ENCODE data around the gene ZNF318.
"Not testable (repeated sequence)": the region's sequence is repeated elsewhere in the genome, so short reads cannot be mapped to it uniquely, and the experiment has no call there.

Gene ZNF318

DNA sequence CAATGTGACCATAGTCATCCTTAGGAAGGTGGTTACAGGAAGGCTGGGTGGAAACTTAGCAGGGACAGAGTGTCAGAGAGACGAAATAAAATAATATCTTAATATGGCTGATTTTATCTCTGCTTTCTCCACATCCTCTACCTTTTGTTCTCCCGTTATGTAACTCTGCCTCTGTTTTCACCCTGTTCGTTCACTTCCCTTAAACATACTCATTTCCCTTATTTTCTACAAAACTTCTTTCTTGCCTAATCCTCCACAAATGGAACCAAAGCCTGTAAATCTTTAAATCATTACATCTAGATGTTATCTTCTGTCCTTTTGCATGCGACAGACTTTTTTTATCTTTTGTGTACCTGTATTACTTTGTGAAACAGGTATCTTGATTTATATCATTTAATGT is 37.6 kb downstream of the ZNF318 start:
- DNase-seq, result no peak

GRCh38 chr6:43331470-43331869 is 38.0 kb downstream of the ZNF318 start:
- no peak for DNase-seq

GRCh38 chr6:43328528-43328927 is 40.9 kb downstream of the ZNF318 start:
- no peak for DNase-seq

DNA sequence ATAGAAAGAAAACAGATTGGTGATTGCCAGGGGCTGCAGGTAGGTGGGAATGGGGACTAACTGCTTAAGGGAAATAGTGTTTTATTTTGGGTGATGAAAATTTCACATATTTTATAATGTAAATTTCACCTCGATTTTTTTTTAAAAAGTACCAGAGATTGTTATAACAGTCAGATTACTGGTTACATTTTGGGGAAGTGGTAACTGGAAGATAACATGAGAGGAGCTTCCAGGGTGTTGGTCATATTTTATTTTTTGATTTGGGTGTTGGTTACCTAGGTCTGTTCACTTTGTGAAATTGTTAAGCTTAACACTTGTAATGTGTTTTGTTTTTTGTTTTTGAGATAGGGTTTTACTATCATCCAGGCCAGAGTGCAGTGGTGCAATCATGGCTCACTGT is 43.6 kb downstream of the ZNF318 start:
- DNase-seq, result no peak

DNA sequence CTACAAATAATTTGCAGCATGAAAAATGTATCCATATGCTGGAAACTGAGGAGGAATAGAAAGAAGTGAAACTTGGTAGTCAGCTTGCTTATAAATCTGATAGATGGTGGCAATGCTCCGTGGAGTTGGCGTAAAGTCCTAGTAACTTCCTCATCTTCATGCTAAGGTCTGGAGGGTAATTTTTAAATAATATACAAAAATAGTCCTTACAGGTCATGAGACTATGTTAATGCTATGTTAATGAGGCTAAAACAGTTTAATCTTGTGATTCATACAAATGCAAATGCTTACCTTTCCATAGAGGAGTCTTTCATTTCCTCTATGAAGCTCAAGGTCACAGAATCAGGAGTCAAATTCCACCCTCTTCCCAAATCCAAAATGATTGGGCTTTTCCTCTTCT is 51.4 kb downstream of the ZNF318 start:
- no peak for DNase-seq

DNA sequence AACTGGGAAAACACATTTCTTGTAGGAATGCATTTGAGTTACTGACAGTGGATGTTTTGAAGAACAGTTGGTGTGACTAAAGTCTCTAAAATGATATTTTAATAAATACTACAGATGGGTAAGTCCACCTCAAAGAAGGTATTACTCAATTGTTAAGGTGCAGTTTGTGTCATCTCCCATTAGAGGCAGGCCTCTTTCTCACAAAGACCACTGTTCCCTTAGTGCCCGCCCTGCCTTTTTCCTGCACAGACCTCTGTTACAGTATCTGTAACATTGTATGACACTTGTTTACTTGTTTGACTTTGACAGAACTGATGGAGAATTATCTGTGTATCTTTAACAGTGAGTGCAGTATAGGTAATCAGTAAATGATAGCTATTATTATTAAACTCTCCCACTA is 55.6 kb downstream of the ZNF318 start:
- DNase-seq, result no peak

DNA sequence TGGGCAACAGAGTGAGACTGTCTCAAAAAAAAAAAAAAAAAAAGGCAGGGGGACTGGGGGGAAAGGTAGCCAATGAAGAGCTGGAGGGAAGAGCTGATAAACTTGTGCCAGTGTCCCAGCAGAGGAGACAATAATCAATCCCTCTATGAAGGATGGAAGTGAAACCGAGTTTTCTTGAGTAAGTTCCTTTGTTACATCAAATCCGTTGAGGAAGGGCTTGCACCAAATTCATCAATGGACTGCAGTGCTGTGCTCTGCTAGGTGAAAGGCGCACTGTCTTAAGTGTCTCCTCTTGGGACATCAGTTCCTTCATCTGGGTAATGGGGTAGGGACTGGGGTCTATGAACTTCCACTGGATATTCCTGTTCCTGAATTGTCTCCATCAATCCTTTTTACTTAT is 57.8 kb downstream of the ZNF318 start:
- DNase-seq, result no peak

GRCh38 chr6:43310624-43311023 is 58.8 kb downstream of the ZNF318 start:
- DNase-seq, result no peak

DNA sequence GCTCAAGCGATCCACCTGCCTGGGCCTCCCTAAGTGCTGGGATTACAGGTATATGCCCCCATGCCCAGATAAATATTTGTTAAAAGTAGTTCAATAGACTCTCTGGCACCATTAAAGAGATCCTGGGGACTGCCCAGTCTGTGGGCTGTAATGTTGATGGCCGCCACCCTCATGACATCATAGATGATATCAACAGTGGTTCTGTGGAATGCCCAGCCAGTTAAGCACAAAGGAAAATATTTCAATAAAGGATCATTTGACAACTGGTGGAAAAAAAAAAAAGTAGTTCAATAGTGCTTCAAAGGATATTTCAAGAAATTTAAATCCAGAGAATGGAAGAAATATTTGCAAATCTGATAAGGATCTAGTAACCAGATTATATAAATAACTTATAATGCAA is 59.3 kb downstream of the ZNF318 start:
- DNase-seq, result no peak

GRCh38 chr6:43308990-43309477 is 60.4 kb downstream of the ZNF318 start:
- DNase-seq, result no peak

- peak; percentile 58 for DNase-seq
Observed at GRCh38 chr6:43308101-43308989, 61.1 kb downstream of the ZNF318 start, which contains the start of gene CRIP3. Gene CRIP3, minus strand, starts transcription at chr6:43308826. Its CDS starts 34 bp downstream, at chr6:43308792.

DNA sequence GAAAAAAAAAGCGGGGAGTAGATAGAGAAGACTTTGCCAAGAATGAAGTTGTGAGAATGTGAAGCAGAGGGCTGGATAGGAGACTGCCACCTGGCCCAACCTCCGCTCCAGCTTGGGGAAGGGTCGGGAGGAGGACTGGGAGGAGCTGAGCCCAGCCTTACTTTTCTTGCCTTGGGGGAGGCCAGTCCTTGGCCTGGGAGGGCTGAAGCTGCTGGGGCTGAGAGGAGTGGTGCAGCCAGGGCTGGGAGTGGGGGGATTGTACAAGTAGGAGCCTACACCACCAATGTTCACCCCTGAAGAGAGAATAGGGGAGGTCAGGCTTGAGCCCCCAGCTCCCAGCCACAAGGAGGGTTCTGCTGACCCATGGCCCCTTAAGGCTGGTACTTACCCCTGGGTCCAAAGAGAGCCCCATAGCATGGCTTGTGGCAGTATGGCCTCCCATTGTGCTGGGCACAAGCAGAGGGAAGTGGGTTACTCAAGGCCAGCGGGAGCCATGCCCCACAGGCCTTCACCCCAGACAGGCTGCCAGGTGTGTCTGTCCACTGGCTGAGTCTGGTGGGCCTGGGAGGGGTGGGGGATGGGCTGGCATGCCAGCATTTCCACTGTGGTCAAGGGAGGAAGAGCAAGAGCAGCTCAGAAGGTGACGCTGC is 61.9 kb downstream of the ZNF318 start:
- DNase-seq, result no peak

GRCh38 chr6:43306086-43306485 is 63.4 kb downstream of the ZNF318 start:
- DNase-seq, result no peak

- DNase-seq, result no peak
Observed at GRCh38 chr6:43304882-43305281, 64.6 kb downstream of the ZNF318 start.

DNA sequence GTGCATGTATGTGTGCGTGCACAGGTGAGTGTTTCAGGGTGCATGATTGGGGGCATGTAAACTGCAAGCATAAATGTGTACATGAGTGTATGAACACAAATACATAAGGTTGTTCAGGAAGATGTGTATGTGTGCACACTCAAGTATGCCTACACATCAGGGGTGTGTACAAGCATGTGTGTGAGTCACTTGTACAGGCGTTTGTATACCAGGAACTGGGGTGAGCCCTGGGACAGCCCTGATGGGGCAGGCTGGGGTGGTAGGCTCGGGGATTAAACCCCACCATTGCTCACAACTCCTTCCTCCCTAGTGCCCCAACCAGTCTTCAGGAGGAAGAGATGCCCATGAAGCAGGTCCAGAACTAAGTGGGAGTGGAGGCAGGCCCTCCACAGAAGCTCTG is 65.1 kb downstream of the ZNF318 start:
- no peak for DNase-seq

- no peak for DNase-seq
Observed at GRCh38 chr6:43303751-43304331, 65.6 kb downstream of the ZNF318 start.

- DNase-seq, result not testable (repeated sequence)
Observed at GRCh38 chr6:43303006-43303405, 66.4 kb downstream of the ZNF318 start.

GRCh38 chr6:43302126-43302525 is 67.3 kb downstream of the ZNF318 start:
- DNase-seq, result no peak

DNA sequence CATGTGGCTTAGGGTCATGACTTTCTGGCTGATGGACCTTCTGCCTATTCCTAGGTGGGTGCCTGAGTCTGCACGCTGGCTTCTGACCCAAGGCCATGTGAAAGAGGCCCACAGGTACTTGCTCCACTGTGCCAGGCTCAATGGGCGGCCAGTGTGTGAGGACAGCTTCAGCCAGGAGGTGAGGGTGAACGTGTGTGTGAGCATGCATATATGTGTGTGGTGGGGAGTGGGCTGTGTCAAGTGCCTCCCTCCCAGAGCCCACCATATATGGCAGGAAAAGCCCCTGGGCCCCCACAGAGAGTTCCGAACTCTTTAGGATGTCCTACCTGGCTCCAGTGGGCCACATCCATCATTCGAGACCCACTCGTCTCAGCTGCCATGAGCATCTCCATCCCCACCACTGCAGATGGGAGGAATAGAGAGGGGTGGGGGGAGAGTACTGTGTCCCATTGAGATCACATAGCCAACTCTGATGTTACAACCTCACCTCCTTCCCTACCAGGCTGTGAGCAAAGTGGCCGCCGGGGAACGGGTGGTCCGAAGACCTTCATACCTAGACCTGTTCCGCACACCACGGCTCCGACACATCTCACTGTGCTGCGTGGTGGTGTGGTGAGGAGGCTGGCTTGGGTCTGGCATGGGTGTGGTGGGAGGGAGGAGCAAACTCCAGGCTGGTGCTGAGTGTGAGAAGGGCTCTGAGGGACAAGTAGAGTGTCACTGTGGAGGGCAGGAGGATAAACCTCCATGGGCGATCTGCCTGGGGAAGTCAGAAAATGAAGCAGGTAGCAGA is 68.2 kb downstream of the ZNF318 start:
- DNase-seq, result no peak

- no peak for DNase-seq
Observed at GRCh38 chr6:43299338-43300293, 69.8 kb downstream of the ZNF318 start.

- no peak for DNase-seq
Observed at GRCh38 chr6:43298565-43299337, 70.7 kb downstream of the ZNF318 start.
